Cardiac muscle cell (in vitro differentiated cells and primary cell): ENCODE results near the gene RBM34. TPM values are rescaled to one million over a fixed set of nuclear protein-coding genes. Genes with fewer than 3 reads are reported as not detected.

ENCODE experiments used
- DNase-seq, 2 donors: peaks; one replicate each; pipeline versions ENCODE4 v3.0.0 to v3.0.0-alpha.2; 2010 to 2017; ENCODE audit warnings: low read depth in 1 of 2, low spot score in 1 of 2
- H3K27ac ChIP-seq: fragments of 200-600 bp; sonication (generic); 2 replicates; pipeline ENCODE4 v1.5.1; 2016
- H3K27me3 ChIP-seq: fragments of 200-600 bp; sonication (generic); 2 replicates; pipeline ENCODE4 v1.6.0; 2016; ENCODE audit warnings: control low read depth
- H3K36me3 ChIP-seq: fragments of 200-600 bp; sonication (generic); 2 replicates; pipeline ENCODE4 v1.5.1; 2016; ENCODE audit warnings: control low read depth
- H3K4me1 ChIP-seq: fragments of 200-600 bp; sonication (generic); 2 replicates; pipeline ENCODE4 v1.8.1; 2017; ENCODE audit warnings: low read depth, mild to moderate bottlenecking, mixed run types
- H3K4me3 ChIP-seq: fragments of 200-600 bp; sonication (generic); 2 replicates; pipeline ENCODE4 v1.5.1; 2016; ENCODE audit warnings: mild to moderate bottlenecking
- H3K9me3 ChIP-seq: fragments of 200-600 bp; sonication (generic); 2 replicates; pipeline ENCODE4 v1.5.1; 2017; ENCODE audit warnings: low read depth, mild to moderate bottlenecking, control low read depth
- polyA plus RNA-seq: library from polyadenylated mRNA; unstranded; fragments of >200 nt; fragmentation: Nextera tagmentation; extraction: Ambion mirVana; gene quantifications from 2 replicates; pipeline ENCODE4 v1.2.1, GENCODE V29; 2016
- total RNA-seq: library from RNA; depleted of rRNA; stranded (reverse); fragments of >200 nt; gene quantifications from 2 replicates; pipeline ENCODE4 v1.2.3, GENCODE V29; 2016
- TF ChIP-seq, protein P1 (sequence below): IDR thresholded peaks from 2 replicates; pipeline ENCODE4 v1.5.1; 2012; ENCODE audit warnings: low read depth, mild to moderate bottlenecking, low read length

The RBM34 gene
- total and polyA plus RNA-seq, 2 experiments from 2014 or later: 40.7 to 63.8 TPM

DNA sequence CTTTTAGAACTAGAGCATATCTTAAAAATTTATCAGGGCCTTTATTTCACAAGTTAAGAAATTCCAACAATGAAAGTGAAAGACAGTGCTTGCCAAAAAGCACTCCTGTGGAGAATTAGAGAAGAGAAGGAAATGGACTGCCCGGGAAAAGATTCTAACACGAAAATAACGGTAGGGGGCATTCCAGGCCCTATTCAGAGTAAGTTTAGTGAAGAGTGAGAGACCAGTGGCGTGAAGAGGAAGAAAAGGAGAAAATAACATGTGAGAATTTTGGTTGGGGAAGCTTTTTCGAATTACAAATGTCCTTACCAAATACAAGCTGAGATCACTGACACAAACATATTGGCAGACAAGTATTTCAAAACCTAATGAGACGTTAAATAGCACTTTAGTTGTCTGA lies 38.4 kb upstream of the RBM34 start:
- no peak overlapping the region for H3K4me3 ChIP-seq
- peak; percentile 18 to 74 for DNase-seq
- TF ChIP-seq, protein P1, sequence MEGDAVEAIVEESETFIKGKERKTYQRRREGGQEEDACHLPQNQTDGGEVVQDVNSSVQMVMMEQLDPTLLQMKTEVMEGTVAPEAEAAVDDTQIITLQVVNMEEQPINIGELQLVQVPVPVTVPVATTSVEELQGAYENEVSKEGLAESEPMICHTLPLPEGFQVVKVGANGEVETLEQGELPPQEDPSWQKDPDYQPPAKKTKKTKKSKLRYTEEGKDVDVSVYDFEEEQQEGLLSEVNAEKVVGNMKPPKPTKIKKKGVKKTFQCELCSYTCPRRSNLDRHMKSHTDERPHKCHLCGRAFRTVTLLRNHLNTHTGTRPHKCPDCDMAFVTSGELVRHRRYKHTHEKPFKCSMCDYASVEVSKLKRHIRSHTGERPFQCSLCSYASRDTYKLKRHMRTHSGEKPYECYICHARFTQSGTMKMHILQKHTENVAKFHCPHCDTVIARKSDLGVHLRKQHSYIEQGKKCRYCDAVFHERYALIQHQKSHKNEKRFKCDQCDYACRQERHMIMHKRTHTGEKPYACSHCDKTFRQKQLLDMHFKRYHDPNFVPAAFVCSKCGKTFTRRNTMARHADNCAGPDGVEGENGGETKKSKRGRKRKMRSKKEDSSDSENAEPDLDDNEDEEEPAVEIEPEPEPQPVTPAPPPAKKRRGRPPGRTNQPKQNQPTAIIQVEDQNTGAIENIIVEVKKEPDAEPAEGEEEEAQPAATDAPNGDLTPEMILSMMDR: peak; percentile 63
- peaks cover 25% of the 10 kb centered on the region for H3K36me3 ChIP-seq
- no peaks in the 10 kb centered on the region for H3K27me3 ChIP-seq
- no peaks in the 10 kb centered on the region for H3K9me3 ChIP-seq
- H3K4me1 ChIP-seq: no peaks in the 10 kb centered on the region
- peak overlapping the region; percentile 1 for H3K27ac ChIP-seq

- DNase-seq: no peak
- no peak overlapping the region for H3K27ac ChIP-seq
- H3K4me3 ChIP-seq: no peak overlapping the region
- no peaks in the 10 kb centered on the region for H3K9me3 ChIP-seq
- no peaks in the 10 kb centered on the region for H3K4me1 ChIP-seq
- no peaks in the 10 kb centered on the region for H3K27me3 ChIP-seq
- H3K36me3 ChIP-seq: peaks cover 33% of the 10 kb centered on the region
- TF ChIP-seq, protein P1: no peak
These were observed 29.4 kb upstream of the RBM34 start for GRCh38 chr1:235190431-235190830.

DNA sequence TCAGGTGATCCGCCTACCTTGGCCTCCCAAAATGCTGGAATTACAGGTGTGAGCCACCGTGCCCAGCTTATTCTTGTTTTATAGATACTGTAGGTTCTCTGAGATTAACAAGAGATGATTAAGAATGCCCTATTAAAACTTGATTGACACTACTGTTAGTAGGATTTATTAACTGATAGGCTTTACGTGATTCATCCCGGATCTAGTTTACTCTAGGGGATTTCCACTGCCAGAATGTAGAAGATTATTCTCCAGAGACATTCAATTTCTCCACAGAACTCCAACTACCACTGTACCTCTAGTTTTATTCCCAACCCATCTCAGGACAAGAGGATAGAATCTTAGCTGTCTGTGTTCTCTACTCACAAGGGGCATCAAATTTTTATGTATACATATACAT lies 26.3 kb upstream of the RBM34 start:
- Histone ChIP-seq H3K27ac (no peak overlapping the region), H3K9me3 (no peaks in the 10 kb centered on the region), H3K27me3 (no peaks in the 10 kb centered on the region), H3K4me3 (no peak overlapping the region), H3K4me1 (no peaks in the 10 kb centered on the region), H3K36me3 (peaks cover 14% of the 10 kb centered on the region)
- TF ChIP-seq, protein P1: no peak
- no peak for DNase-seq

- H3K4me3 ChIP-seq: no peak overlapping the region
- TF ChIP-seq, protein P1: no peak
- DNase-seq: no peak
- H3K27me3 ChIP-seq: no peaks in the 10 kb centered on the region
- H3K9me3 ChIP-seq: no peaks in the 10 kb centered on the region
- no peaks in the 10 kb centered on the region for H3K4me1 ChIP-seq
- no peak overlapping the region for H3K27ac ChIP-seq
- peaks cover 39% of the 10 kb centered on the region for H3K36me3 ChIP-seq
These were observed 20.7 kb upstream of the RBM34 start for GRCh38 chr1:235181561-235182245.

- TF ChIP-seq, protein P1: no peak
- no peak for DNase-seq
- Histone ChIP-seq H3K36me3 (peaks cover 43% of the 10 kb centered on the region), H3K27ac (no peak overlapping the region), H3K4me1 (no peaks in the 10 kb centered on the region), H3K4me3 (no peak overlapping the region), H3K27me3 (no peaks in the 10 kb centered on the region), H3K9me3 (no peaks in the 10 kb centered on the region)
These were observed 19.9 kb upstream of the RBM34 start for GRCh38 chr1:235180916-235181460.
